PFSK-1 (cell line): ENCODE measurements around the gene SPATA6L.

Experiments
- POLR2AphosphoS5 ChIP-seq: IDR thresholded peaks from 2 replicates; pipeline ENCODE4 v1.6.1; 2012; ENCODE audit warnings: low read depth, mild to moderate bottlenecking, control low read depth, low read length, moderate library complexity
- SIN3A ChIP-seq: IDR thresholded peaks from 2 replicates; pipeline ENCODE4 v1.6.1; 2012; ENCODE audit warnings: mild to moderate bottlenecking, low read length, moderate library complexity, borderline replicate concordance; ENCODE audit not compliant: insufficient read depth
- TAF1 ChIP-seq: IDR thresholded peaks from 2 replicates; pipeline ENCODE4 v1.6.1; 2012; ENCODE audit warnings: low read length, control low read depth, borderline replicate concordance; ENCODE audit not compliant: insufficient read depth
- TF ChIP-seq, protein P1 (sequence below), 2 experiments: IDR thresholded peaks; 2 replicates each; pipeline versions ENCODE4 v1.6.1 to v1.8.0; 2011 to 2012; ENCODE audit warnings: low read depth in 2 of 2, low read length in 2 of 2, control low read depth in 1 of 2, inconsistent platforms in 1 of 2, mild to moderate bottlenecking in 1 of 2, moderate library complexity in 1 of 2; ENCODE audit not compliant: insufficient read depth in 1 of 2

DNA sequence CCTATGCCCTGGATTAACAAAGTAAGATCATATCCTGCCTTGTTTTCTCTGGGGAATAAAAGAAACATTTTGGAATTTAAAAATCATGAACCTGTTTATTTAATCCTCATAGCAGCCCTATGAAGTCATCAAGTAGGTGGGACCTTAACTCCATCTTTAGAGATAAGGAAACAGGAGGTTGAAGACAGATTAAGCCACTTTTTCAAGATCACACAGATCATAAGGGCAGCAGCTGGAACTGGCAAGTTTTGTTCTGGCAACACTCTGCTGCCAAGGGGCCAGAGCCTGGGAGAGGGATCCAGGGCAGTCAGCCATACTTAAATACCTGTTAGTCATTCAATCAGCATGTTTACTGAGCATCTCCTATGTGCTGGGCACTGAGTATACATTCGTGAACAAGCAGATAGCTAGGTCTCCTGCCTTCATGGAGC, 112.3 kb downstream of the SPATA6L start:
- TF ChIP-seq POLR2AphosphoS5 = no peak
- TF ChIP-seq, protein P1, sequence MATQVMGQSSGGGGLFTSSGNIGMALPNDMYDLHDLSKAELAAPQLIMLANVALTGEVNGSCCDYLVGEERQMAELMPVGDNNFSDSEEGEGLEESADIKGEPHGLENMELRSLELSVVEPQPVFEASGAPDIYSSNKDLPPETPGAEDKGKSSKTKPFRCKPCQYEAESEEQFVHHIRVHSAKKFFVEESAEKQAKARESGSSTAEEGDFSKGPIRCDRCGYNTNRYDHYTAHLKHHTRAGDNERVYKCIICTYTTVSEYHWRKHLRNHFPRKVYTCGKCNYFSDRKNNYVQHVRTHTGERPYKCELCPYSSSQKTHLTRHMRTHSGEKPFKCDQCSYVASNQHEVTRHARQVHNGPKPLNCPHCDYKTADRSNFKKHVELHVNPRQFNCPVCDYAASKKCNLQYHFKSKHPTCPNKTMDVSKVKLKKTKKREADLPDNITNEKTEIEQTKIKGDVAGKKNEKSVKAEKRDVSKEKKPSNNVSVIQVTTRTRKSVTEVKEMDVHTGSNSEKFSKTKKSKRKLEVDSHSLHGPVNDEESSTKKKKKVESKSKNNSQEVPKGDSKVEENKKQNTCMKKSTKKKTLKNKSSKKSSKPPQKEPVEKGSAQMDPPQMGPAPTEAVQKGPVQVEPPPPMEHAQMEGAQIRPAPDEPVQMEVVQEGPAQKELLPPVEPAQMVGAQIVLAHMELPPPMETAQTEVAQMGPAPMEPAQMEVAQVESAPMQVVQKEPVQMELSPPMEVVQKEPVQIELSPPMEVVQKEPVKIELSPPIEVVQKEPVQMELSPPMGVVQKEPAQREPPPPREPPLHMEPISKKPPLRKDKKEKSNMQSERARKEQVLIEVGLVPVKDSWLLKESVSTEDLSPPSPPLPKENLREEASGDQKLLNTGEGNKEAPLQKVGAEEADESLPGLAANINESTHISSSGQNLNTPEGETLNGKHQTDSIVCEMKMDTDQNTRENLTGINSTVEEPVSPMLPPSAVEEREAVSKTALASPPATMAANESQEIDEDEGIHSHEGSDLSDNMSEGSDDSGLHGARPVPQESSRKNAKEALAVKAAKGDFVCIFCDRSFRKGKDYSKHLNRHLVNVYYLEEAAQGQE (IDR thresholded peaks at IDR 0.05; ENCODE audit: insufficient read depth in 1 of 2, low read depth in 2 of 2, low read length in 2 of 2) = no peak
- TF ChIP-seq SIN3A = no peak
- no peak for TF ChIP-seq TAF1
